Kidney (tissue), 14 donors: ENCODE measurements around the gene PANX2. TPM values are rescaled to one million over a fixed set of nuclear protein-coding genes. Genes with fewer than 3 reads are reported as not detected.

Experiments
- DNase-seq, 5 donors: peaks; one replicate each; pipeline ENCODE4 v3.0.0-alpha.2; 2013 to 2020
- FAIRE-seq: peaks from 2 replicates; lab custom pipeline; 2012; peaks lifted over from hg19 to GRCh38; lab: Jason Lieb, UNC
- H3K27ac ChIP-seq, 2 donors: one replicate each; pipeline ENCODE4 v1.7.0; 2013; ENCODE audit warnings: low read depth in 2 of 2, low read length in 2 of 2, inconsistent platforms in 1 of 2
- H3K27me3 ChIP-seq: one replicate; pipeline ENCODE4 v1.7.1; 2013; ENCODE audit warnings: low read length, inconsistent platforms; ENCODE audit not compliant: control insufficient read depth, insufficient read depth
- H3K36me3 ChIP-seq, 3 donors: one replicate each; pipeline versions ENCODE4 v1.7.0 to v1.7.1; 2013; ENCODE audit warnings: low read length in 3 of 3, control low read depth in 1 of 3, inconsistent platforms in 1 of 3; ENCODE audit not compliant: insufficient read depth in 3 of 3, control insufficient read depth in 2 of 3
- H3K4me1 ChIP-seq, 3 donors: one replicate each; pipeline versions ENCODE4 v1.7.0 to v1.7.1; 2013; ENCODE audit warnings: low read length in 3 of 3, inconsistent platforms in 1 of 3, low read depth in 1 of 3; ENCODE audit not compliant: control insufficient read depth in 2 of 3, insufficient read depth in 2 of 3
- H3K4me3 ChIP-seq, 3 donors: one replicate each; pipeline versions ENCODE4 v1.7.0 to v1.8.1; 2013; ENCODE audit warnings: low read length in 3 of 3, control low read depth in 1 of 3, inconsistent platforms in 1 of 3
- H3K9ac ChIP-seq, 3 donors: one replicate each; pipeline versions ENCODE4 v1.7.0 to v1.7.1; 2013; ENCODE audit warnings: low read length in 3 of 3, control low read depth in 1 of 3, inconsistent platforms in 1 of 3
- H3K9me3 ChIP-seq, 3 donors: one replicate each; pipeline versions ENCODE4 v1.7.0 to v1.7.1; 2013; ENCODE audit warnings: low read length in 3 of 3, control low read depth in 1 of 3, inconsistent platforms in 1 of 3; ENCODE audit not compliant: control insufficient read depth in 2 of 3, insufficient read depth in 1 of 3
- intact Hi-C: fragments of 100-400 bp; cut with DNase I; formaldehyde crosslinking; loops from one replicate; pipeline ENCODE4 v1.11.1; 2022
- polyA plus RNA-seq: library from polyadenylated mRNA; stranded (reverse); fragments of 350-450 nt; fragmentation: Illumina TruSeq; extraction: RNeasy Lipid Tissue Mini Kit (QIAGEN cat#74804); gene quantifications from one replicate; pipeline ENCODE4 v1.2.3, GENCODE V29; 2014; ENCODE audit warnings: low read depth, low replicate concordance; ENCODE audit not compliant: insufficient read depth
- total RNA-seq: library from RNA; stranded (reverse); fragmentation: NEBNext Ultra II Directional; extraction: Animal tissue kit (Norgen Biotek cat#: 25700); gene quantifications from one replicate; pipeline ENCODE4 v1.2.1, GENCODE V29; 2021
- TF ChIP-seq, protein P1 (sequence below): IDR thresholded peaks from 3 replicates; pipeline ENCODE4 v1.5.1; 2012; ENCODE audit warnings: mild to moderate bottlenecking, moderate library complexity, borderline replicate concordance; ENCODE audit not compliant: insufficient read depth; ENCODE audit errors: extremely low read depth
- donor health status: control.
- donor health status: control.
- donor health status: control.
- donor health status: control.
- donor health status: control.
- donor health status: DM: yes; HTN: yes; CAD: no.
- donor health status: Normal renal cell carcinoma (clear cell type).

PANX2 gene
- total and polyA plus RNA-seq, 2 donors from 2014 or later, result 1.0 to 4.3 TPM

DNA sequence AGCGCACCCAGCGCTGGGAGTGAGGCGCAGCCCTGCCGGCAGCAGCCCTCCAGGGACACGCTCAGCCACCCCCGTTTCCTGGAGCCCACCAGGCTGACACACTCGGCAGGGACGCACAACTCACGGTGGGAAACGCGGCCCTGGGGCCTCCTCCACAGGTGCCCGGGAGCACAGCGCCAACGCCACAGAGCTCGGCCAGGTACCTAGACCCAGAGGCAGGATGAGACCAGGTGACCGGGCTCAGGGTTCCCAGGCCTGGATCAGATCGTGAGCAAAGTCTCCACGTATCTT is 56.3 kb downstream of the PANX2 start:
- Histone ChIP-seq H3K9me3 (no peaks in the 10 kb centered on the region), H3K27ac (no peak overlapping the region), H3K4me3 (no peak overlapping the region), H3K4me1 (no peaks in the 10 kb centered on the region), H3K9ac (no peak overlapping the region), H3K27me3 (no peaks in the 10 kb centered on the region), H3K36me3 (peaks cover 0 to 29% (median 22%) of the 10 kb centered on the region in 3 donors)
- DNase-seq (no peak), FAIRE-seq (no peak)
- TF ChIP-seq, protein P1, sequence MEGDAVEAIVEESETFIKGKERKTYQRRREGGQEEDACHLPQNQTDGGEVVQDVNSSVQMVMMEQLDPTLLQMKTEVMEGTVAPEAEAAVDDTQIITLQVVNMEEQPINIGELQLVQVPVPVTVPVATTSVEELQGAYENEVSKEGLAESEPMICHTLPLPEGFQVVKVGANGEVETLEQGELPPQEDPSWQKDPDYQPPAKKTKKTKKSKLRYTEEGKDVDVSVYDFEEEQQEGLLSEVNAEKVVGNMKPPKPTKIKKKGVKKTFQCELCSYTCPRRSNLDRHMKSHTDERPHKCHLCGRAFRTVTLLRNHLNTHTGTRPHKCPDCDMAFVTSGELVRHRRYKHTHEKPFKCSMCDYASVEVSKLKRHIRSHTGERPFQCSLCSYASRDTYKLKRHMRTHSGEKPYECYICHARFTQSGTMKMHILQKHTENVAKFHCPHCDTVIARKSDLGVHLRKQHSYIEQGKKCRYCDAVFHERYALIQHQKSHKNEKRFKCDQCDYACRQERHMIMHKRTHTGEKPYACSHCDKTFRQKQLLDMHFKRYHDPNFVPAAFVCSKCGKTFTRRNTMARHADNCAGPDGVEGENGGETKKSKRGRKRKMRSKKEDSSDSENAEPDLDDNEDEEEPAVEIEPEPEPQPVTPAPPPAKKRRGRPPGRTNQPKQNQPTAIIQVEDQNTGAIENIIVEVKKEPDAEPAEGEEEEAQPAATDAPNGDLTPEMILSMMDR, result no peak
- intact Hi-C loops, result no loop called here

DNA sequence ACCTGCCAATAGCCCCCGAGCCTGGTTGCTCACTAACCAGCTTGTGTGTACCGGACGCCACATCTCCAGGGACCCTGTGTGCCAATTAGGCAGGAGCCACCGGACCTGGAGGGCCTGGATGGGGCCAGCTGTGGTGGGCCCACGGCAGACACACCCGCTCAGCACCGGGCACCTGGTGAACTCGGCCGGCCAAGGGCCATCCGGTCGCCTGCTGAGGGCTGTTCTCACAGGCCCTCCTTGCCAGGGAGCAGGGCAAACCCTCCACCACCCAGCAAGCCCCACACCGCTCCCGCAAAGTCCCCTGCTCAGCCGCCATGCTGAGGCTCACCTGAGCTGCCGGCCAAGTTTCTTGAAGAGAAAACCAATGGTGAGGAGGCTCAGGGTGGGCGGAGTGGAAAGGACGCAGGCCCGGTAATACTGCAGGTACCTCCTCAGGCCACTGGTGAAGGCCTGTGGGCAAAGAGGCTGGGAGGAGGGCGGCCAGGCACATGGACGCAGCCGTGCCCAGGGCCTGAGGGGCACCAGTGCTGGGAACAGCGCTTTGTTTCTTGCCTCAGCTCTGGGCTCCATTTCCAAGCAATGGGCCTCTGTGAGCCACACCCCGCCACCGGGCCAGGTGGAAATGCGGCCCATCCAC is 57.2 kb downstream of the PANX2 start:
- H3K9ac ChIP-seq, result no peak overlapping the region
- no peak overlapping the region for H3K27ac ChIP-seq
- intact Hi-C loops, result no loop called here
- H3K36me3 ChIP-seq, result peaks cover 0 to 20% (median 18%) of the 10 kb centered on the region in 3 donors
- TF ChIP-seq, protein P1, result no peak
- H3K27me3 ChIP-seq, result no peaks in the 10 kb centered on the region
- no peak overlapping the region for H3K4me3 ChIP-seq
- no peak for FAIRE-seq
- DNase-seq, result no peak
- no peaks in the 10 kb centered on the region for H3K4me1 ChIP-seq
- no peaks in the 10 kb centered on the region for H3K9me3 ChIP-seq

- TF ChIP-seq, protein P1, result no peak
- no peak for DNase-seq
- Histone ChIP-seq H3K9me3 (no peaks in the 10 kb centered on the region), H3K4me3 (no peak overlapping the region), H3K27ac (no peak overlapping the region), H3K4me1 (no peaks in the 10 kb centered on the region), H3K27me3 (no peaks in the 10 kb centered on the region), H3K36me3 (peaks cover 0 to 16% (median 14%) of the 10 kb centered on the region in 3 donors), H3K9ac (no peak overlapping the region)
- no peak for FAIRE-seq
- intact Hi-C loops, result no loop called here
Measured at GRCh38 chr22:50228366-50228765, 57.8 kb downstream of the PANX2 start.

- H3K9me3 ChIP-seq, result no peaks in the 10 kb centered on the region
- intact Hi-C loops, result no loop called here
- H3K9ac ChIP-seq, result no peak overlapping the region
- no peak overlapping the region for H3K4me3 ChIP-seq
- DNase-seq (no peak), FAIRE-seq (no peak)
- TF ChIP-seq, protein P1, result no peak
- no peaks in the 10 kb centered on the region for H3K4me1 ChIP-seq
- H3K27me3 ChIP-seq, result no peaks in the 10 kb centered on the region
- H3K27ac ChIP-seq, result no peak overlapping the region
- peaks cover 0 to 11% (median 9%) of the 10 kb centered on the region in 3 donors for H3K36me3 ChIP-seq
Measured at GRCh38 chr22:50229370-50229769, 58.8 kb downstream of the PANX2 start.
